ENCODE results near the gene COPG2.
"Not testable (repeated sequence)": the region's sequence is repeated elsewhere in the genome, so short reads cannot be mapped to it uniquely, and the experiment has no call there.

COPG2 gene

DNA sequence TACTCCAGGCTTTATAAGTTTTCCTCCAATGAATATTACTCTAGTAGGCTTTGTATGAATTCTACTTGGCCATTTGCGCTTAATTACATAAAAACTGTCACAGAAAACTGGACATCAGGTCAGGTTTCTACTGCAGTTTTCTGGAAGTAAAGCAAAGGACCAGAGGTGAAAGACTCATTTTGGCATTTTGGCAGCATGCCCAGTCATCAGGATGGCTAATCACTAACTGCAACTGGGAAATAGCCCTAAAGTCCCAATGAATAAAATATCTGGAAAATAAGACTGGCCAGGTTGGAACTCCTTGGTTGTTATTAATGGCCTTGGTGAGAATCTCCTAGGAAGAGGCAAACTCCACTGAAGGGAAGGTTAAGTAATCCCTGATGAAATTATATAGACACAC is 75.5 kb downstream of the COPG2 start:
- in situ Hi-C loops (cut with HindIII; ENCODE audit: low pct_ligation_motif_present, low pct_unique_long_range_greater_than_20kb, low sequenced_read_pairs) = no loop called here

DNA sequence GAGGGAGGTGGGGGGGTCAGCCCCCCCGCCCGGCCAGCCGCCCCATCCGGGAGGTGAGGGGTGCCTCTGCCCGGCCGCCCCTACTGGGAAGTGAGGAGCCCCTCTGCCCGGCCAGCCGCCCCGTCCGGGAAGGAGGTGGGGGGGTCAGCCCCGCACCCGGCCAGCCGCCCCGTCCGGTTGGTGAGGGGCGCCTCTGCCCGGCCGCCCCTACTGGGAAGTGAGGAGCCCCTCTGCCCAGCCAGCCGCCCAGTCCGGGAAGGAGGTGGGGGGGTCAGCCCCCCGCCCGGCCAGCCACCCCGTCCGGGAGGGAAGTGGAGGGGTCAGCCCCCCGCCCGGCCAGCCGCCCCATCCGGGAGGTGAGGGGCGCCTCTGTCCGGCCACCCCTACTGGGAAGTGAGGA is 77.1 kb downstream of the COPG2 start:
- in situ Hi-C loops (cut with HindIII; ENCODE audit: low pct_ligation_motif_present, low pct_unique_long_range_greater_than_20kb, low sequenced_read_pairs); DNase-seq: not testable (repeated sequence)

More for the DNA sequence above, 75.5 kb downstream of the COPG2 start:
- DNase-seq = no peak

DNA sequence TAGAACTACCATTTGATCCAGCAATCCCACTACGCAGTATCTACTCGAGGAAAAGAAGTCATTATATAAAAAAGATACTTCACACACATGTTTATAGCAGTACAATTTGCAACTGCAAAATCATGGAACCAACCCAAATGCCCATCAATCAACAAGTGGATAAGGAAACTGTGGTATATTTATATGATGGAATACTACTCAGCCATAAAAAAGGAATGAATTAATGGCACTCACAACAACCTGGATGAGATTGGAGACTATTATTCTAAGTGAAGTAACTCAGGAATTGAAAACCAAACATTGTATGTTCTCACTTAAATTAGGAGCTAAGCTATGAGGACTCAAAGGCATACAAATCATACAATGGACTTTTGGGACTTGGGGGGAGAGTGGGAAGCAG is 82.6 kb downstream of the COPG2 start:
- in situ Hi-C loops (cut with HindIII; ENCODE audit: low pct_ligation_motif_present, low pct_unique_long_range_greater_than_20kb, low sequenced_read_pairs); DNase-seq: not testable (repeated sequence)

DNA sequence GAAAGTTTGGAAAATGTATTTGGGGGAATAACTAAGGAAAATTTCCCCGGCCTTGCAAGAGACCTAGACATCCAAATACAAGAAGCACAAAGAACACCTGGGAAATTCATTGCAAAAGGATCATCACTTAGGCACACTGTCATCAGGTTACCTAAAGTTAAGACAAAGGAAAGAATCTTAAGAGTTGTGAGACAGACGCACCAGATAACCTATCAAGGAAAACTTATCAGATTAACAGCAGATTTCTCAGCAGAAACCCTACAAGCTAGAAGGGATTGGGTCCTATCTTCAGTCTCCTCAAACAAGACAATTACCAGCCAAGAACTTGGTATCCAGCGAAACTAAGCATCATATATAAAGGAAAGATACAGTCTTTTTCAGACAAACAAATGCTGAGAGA is 93.4 kb downstream of the COPG2 start:
- in situ Hi-C loops (cut with HindIII; ENCODE audit: low pct_ligation_motif_present, low pct_unique_long_range_greater_than_20kb, low sequenced_read_pairs); DNase-seq: not testable (repeated sequence)

DNA sequence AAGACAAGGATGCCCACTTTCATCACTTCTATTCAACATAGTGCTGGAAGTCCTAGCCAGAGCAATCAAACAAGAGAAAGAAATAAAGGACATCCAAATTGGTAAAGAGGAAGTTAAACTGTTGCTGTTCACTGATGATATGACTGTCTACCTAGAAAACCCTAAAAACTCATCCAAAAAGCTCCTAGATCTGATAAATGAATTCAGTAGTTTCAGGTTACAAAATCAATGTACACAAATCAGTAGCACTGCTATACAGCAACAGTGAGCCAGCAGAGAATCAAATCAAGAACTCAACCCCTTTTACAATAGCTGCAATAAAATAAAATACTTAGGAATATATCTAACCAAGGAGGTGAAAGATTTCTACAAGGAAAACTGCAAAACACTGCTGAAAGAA is 98.4 kb downstream of the COPG2 start:
- in situ Hi-C loops (cut with HindIII; ENCODE audit: low pct_ligation_motif_present, low pct_unique_long_range_greater_than_20kb, low sequenced_read_pairs); DNase-seq: not testable (repeated sequence)

DNA sequence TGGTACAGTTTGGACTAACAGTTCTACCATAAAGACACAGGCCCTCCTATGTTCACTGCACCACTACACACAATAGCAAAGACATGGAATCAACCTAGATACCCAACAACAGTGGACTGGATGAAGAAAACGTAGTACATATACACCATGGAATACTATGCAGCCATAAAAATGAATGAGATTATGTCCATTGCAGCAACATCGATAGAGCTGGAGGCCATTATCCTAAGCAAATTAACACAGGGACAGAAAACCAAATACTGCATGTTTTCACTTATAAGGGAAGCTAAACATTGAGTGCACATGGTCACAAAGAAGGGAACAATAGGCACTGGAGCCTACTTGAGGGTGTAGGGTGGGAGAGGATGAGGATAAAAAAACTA is 101.7 kb downstream of the COPG2 start:
- DNase-seq = no peak
- in situ Hi-C loops (cut with HindIII; ENCODE audit: low pct_ligation_motif_present, low pct_unique_long_range_greater_than_20kb, low sequenced_read_pairs) = no loop called here

DNA sequence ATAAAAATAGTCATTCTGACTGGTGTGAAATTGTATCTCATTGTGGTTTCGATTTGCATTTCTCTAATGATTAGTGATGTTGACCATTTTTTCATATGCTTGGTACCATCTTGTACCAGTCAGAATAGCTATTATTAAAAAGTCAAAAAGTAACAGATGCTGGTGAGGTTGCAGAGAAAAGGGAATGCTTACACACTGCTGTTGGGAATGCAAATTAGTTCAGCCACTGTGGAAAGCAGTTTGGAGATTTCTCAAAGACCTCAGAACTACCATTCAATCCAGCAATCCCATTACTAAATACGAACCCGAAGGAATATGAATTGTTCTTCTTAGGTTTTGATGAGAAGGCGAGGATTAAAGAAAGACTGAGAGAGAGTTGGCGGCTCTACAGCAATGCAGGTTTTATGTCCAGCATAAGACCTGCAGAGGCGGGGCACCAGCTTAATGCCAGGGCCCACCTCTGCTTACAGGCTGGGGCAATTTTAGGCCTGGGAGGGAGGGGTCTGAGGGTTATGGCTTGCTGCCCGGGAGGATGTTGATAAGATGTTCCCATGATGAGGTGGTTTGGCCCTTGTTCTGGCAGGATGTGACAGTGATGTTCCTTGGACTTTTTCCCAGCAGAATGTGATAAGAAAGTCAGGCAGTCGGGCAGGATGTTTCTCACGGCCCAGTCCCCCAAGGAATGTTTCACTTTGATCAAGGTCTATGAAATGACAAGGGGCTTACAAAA is 102.2 kb downstream of the COPG2 start:
- in situ Hi-C loops (cut with HindIII; ENCODE audit: low pct_ligation_motif_present, low pct_unique_long_range_greater_than_20kb, low sequenced_read_pairs) = no loop called here
- DNase-seq = no peak

DNA sequence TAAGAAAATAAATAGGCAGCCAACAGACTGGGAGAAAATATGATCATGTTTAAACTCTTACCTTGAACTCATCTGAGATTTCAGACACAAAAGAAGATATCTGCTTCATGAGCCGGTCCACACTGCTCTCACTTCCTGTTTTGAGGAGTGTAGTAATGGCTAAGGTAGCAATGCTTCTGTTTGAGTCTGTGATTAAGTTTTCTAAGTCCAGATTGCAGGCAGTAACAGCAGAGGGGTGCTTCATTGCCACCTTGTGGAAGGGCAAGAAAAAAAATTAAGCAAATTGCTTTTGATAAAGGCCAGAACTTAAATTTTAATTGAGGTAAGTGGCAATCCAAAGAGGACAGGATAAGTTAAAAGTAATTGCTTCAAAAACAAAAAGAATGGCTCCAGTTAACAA is 107.6 kb downstream of the COPG2 start:
- in situ Hi-C loops (cut with HindIII; ENCODE audit: low pct_ligation_motif_present, low pct_unique_long_range_greater_than_20kb, low sequenced_read_pairs) = no loop called here
- DNase-seq = peak; percentile 60

DNA sequence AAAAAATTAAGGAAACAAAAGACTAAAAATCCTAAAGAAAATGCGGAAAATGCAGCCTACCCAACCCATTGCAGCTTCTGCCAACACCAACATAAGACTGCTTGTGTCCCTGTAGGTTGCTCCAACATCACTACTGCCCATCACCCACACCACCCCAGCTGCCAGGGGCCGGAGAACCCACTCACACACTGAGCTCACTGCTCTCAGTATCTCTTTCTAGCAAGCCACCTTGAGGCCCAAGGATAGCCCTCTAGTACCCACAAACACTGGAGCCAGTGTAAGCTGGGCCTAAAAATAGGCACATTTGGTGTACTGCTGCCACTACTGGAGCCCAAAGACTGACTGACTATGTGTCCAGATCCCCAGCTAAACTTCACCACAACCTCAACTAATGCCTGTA is 109.4 kb downstream of the COPG2 start:
- no peak for DNase-seq
- in situ Hi-C loops (cut with HindIII; ENCODE audit: low pct_ligation_motif_present, low pct_unique_long_range_greater_than_20kb, low sequenced_read_pairs) = no loop called here

DNA sequence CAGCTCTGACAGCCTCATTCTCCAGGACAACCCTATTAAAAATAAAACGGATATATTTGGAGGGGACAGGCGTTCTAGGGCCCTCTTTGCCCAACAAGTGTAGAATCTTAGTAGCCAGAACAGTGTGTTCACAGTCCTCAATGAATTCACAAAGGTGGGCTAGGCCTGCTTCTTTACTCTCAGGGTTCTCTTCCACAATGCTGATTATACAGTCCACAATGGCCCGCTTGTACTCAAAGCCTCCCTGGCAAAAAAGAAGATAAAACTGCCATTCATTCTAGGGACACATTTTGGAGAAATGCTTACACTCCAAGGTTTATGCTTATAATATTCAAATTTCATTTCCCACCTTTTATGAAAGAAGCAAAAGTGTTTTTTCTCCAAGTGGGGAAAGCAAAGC is 114.1 kb downstream of the COPG2 start:
- in situ Hi-C loops (cut with HindIII; ENCODE audit: low pct_ligation_motif_present, low pct_unique_long_range_greater_than_20kb, low sequenced_read_pairs) = no loop called here
- no peak for DNase-seq

DNA sequence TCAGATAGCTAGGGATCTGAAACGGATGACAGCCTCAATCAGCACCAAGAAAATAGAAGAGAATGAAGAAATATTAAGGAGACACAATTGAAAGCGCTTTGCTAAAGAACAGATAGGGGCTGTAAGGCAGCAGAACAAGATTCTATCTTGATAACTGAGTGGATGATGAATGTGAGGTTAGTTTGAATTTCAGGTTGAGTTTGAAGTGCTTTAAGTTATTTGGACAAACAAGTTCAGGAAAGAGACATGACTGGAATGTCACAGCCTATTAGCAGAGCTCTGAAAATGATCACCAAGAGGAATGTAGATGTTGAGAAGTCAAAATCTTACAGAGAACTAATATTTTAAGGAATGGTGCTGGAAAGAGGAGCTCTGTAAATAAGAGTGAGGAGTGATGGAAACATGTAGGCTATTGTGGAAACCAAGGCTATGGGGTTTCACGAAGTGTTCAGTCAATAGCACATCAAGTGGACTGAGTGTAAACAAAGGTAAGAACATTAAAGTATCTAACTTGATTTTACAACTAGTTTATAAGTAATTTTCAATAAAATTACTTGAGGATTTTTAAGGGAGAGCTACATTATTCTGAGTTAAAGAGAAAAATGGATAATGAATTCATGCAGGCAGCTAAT is 115.0 kb downstream of the COPG2 start:
- in situ Hi-C loops (cut with HindIII; ENCODE audit: low pct_ligation_motif_present, low pct_unique_long_range_greater_than_20kb, low sequenced_read_pairs) = no loop called here
- DNase-seq = no peak

DNA sequence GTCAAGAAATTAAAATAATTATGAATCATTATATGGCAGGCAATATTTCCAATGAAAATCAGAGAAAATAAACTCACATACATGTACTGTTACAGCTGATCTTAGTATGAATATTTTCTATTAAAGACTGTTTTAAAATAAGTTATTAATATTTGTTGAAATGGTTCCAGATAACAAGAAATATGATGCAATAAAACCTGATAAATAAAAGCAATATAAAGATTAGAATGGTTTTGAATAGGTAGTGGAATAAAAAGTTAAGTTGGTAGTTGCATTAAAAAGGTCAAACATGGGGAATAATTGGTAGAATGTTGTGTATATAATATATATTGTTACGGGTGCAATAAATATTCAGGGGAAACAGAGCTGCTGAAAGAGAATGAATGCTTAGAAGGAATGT is 124.2 kb downstream of the COPG2 start:
- in situ Hi-C loops (cut with HindIII; ENCODE audit: low pct_ligation_motif_present, low pct_unique_long_range_greater_than_20kb, low sequenced_read_pairs) = no loop called here
- DNase-seq = no peak

DNA sequence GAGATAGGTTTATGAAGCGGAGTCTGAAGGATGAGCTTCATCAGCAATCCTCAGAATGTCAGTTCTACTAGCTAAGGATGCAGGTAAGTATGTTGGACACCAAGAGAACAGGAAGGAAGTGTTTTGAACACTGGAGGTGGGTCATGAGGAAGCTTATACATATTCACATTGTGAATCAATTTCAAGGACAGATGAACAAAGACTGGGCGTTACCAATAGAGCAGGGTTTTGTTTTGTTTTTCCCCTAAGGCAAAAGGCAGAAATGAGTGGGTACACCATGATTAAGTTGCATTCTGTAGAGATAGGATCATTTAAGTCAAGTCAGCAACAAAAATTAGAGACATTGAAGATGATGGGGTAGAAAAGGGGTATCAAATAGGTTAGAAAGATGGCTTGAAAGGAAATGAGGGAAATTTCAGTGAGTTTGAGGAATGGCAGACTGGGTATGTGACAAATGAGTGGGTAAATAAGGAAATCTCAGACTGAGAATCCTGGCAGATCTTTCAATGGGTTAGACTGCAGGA is 125.0 kb downstream of the COPG2 start:
- DNase-seq = no peak
- in situ Hi-C loops (cut with HindIII; ENCODE audit: low pct_ligation_motif_present, low pct_unique_long_range_greater_than_20kb, low sequenced_read_pairs) = no loop called here

DNA sequence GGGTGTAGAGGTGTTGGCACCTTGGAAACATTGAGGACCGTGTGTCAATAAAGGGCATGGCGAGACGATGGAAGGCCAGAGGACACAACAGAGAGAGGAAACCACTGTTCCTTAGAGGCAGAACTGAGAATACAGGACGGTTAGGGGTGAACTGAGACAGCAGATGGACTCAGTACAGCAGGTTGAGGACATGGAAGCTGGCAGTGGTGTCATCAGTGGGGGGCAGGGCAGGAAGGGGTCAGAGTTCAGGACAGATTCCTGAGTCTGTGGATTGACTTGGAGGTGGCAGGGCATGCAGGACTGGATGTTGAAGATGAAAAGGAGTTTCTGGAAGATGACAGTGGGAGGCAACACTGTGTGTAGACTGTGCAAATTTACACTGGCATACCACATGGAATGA is 126.3 kb downstream of the COPG2 start:
- in situ Hi-C loops (cut with HindIII; ENCODE audit: low pct_ligation_motif_present, low pct_unique_long_range_greater_than_20kb, low sequenced_read_pairs); DNase-seq: not testable (repeated sequence)

DNA sequence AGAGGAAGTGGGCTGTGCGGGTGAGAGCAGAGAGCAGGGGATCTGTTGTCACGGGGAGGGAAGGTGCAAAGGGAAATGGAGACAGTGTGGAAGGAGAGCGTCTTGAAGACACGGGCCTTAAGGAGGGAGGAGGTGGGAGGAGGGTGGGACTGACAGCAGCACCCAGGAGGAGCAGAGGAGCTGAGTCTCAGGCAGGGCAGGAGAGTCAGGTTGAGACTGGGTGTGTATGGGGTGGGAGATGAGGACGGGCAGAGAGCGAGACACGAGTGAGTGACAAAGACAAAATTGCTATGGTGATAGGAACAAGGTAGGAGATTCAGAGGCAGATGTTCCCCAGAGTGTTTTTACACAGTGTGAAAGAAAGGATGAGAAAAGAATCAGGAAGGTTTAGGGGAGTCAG is 127.3 kb downstream of the COPG2 start:
- in situ Hi-C loops (cut with HindIII; ENCODE audit: low pct_ligation_motif_present, low pct_unique_long_range_greater_than_20kb, low sequenced_read_pairs); DNase-seq: not testable (repeated sequence)

DNA sequence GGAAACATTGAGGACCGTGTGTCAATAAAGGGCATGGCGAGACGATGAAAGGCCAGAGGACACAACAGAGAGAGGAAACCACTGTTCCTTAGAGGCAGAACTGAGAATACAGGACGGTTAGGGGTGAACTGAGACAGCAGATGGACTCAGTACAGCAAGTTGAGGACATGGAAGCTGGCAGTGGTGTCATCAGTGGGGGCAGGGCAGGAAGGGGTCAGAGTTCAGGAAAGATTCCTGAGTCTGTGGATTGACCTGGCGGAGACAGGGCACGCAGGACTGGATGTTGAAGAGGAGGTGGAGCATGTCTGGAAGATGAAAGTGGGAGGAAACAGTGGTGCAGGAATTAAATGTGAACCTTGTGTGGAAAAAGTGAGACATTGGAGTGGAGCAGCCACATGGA is 130.7 kb downstream of the COPG2 start:
- in situ Hi-C loops (cut with HindIII; ENCODE audit: low pct_ligation_motif_present, low pct_unique_long_range_greater_than_20kb, low sequenced_read_pairs); DNase-seq: not testable (repeated sequence)

DNA sequence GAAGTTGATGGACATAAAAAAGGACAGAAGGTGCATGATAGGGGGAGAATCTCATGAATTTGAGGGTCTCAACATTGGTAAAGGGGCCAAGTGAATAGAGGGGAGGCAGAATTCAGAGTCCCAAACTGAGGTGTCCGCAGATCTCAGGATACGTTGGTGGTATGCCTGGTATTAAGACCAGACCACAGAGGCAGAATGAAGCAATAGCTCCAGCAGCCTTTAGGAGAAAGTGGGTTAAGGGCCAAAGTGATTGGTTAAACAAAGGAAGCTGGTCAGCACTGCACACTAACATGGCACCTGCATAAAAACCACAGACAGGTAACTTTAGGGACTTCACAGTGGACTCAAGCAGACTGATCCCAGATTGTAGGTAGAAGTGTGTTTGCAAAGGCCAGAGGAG is 139.1 kb downstream of the COPG2 start:
- in situ Hi-C loops (cut with HindIII; ENCODE audit: low pct_ligation_motif_present, low pct_unique_long_range_greater_than_20kb, low sequenced_read_pairs) = no loop called here
- no peak for DNase-seq

DNA sequence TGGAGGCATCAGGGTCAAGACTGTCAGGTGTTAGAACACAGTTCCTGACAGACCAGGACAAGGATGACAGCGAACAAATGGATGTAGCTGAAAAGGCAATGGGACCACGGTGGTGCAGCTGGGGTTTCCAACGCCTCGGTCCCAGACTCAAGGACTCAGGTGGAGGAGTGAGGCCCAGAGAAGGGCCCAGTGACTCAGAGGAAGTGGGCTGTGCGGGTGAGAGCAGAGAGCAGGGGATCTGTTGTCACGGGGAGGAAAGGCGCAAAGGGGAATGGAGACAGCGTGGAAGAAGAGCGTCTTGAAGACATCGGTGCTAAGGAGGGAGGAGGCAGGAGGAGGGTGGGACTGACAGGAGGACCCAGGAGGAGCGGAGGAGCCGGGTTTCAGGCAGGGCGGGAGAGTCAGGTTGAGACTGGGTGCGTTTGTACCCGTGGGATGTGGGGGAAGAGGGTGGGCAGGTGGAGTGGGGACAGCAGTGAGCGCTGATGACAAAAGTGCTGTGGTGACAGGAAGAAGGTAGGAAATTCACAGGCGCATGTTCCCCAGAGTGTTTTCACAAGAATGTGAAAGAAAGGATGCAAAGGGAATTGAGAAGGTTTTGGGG is 140.7 kb downstream of the COPG2 start:
- in situ Hi-C loops (cut with HindIII; ENCODE audit: low pct_ligation_motif_present, low pct_unique_long_range_greater_than_20kb, low sequenced_read_pairs); DNase-seq: not testable (repeated sequence)

DNA sequence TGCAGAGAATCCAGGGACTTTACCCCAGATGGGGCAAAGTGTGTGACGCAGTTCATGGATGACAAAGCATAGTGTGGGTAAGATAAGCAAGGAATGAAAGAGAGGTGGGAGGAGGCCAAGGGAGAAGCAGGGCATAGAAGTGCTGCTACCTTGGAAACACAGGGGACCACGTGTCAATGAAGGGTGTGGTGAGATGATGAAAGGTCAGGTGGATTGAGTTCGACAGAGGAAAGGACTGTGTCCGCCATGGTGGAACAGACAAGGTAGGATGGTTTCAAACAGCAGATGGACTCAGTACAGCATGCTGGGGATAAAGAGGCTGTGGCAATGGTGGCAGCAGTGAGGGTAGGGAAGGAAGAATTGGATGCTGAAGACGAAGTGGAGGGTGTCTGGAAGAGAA is 143.9 kb downstream of the COPG2 start:
- no peak for DNase-seq
- in situ Hi-C loops (cut with HindIII; ENCODE audit: low pct_ligation_motif_present, low pct_unique_long_range_greater_than_20kb, low sequenced_read_pairs) = no loop called here
